CD8-positive, alpha-beta memory T cell (primary cell): ENCODE measurements around the gene GCDH. TPM values are rescaled to one million over a fixed set of nuclear protein-coding genes. Genes with fewer than 3 reads are reported as not detected.

Source experiments
- CTCF ChIA-PET: fragments of 350-600 bp; sonication (Branson Sonifier 250); formaldehyde crosslinking; loops from one replicate; lab custom pipeline; 2021; ENCODE audit warnings: antibody characterized with exemption; lab: Charles Lee
- POLR2A ChIA-PET: fragments of 350-600 bp; sonication (Branson Sonifier 250); formaldehyde crosslinking; loops from one replicate; lab custom pipeline; 2021; ENCODE audit warnings: antibody characterized with exemption; lab: Charles Lee
- DNase-seq, 5 donors: peaks; one replicate each; pipeline versions ENCODE4 v3.0.0 to v3.0.0-alpha.2; 2020 to 2022; ENCODE audit warnings: mixed read lengths in 1 of 5
- H3K27ac ChIP-seq: one replicate; pipeline ENCODE4 v1.7.0; 2013; ENCODE audit warnings: low read depth, mild to moderate bottlenecking, low read length, moderate library complexity
- H3K27me3 ChIP-seq: 2 replicates; pipeline ENCODE4 v1.7.0; 2013; ENCODE audit warnings: low read length, mild to moderate bottlenecking; ENCODE audit not compliant: insufficient read depth, poor library complexity, severe bottlenecking
- H3K36me3 ChIP-seq: 2 replicates; pipeline ENCODE4 v1.7.0; 2013; ENCODE audit warnings: mild to moderate bottlenecking, low read length, moderate library complexity; ENCODE audit not compliant: insufficient read depth
- H3K4me1 ChIP-seq: 2 replicates; pipeline ENCODE4 v1.7.0; 2013; ENCODE audit warnings: mild to moderate bottlenecking, low read length, moderate library complexity; ENCODE audit not compliant: insufficient read depth
- H3K4me3 ChIP-seq: 2 replicates; pipeline ENCODE4 v1.7.0; 2013; ENCODE audit warnings: mild to moderate bottlenecking, low read length
- H3K9me3 ChIP-seq: 2 replicates; pipeline ENCODE4 v1.7.0; 2013; ENCODE audit warnings: mild to moderate bottlenecking, low read length
- H3K27ac Mint-ChIP-seq, 8 donors: one replicate each; pipeline ENCODE4 v1.8.0; 2020 to 2021; ENCODE audit warnings: mixed read lengths in 8 of 8, mild to moderate bottlenecking in 6 of 8, inconsistent platforms in 3 of 8, moderate library complexity in 3 of 8
- H3K27me3 Mint-ChIP-seq, 2 donors: one replicate each; pipeline ENCODE4 v1.8.0; 2020 to 2021; ENCODE audit warnings: mixed read lengths in 2 of 2, mild to moderate bottlenecking in 1 of 2, moderate library complexity in 1 of 2
- H3K36me3 Mint-ChIP-seq, 3 donors: one replicate each; pipeline ENCODE4 v1.8.0; 2020 to 2021; ENCODE audit warnings: mixed read lengths in 3 of 3, inconsistent platforms in 1 of 3, mild to moderate bottlenecking in 1 of 3
- H3K4me1 Mint-ChIP-seq, 3 donors: one replicate each; pipeline ENCODE4 v1.8.0; 2020 to 2021; ENCODE audit warnings: mixed read lengths in 3 of 3, inconsistent platforms in 1 of 3, mild to moderate bottlenecking in 1 of 3
- H3K4me3 Mint-ChIP-seq, 7 donors: one replicate each; pipeline ENCODE4 v1.8.0; 2020 to 2021; ENCODE audit warnings: mixed read lengths in 7 of 7, mild to moderate bottlenecking in 6 of 7, moderate library complexity in 4 of 7, inconsistent platforms in 2 of 7
- H3K9me3 Mint-ChIP-seq, 5 donors: one replicate each; pipeline ENCODE4 v1.8.0; 2020 to 2022; ENCODE audit warnings: mixed read lengths in 5 of 5, mild to moderate bottlenecking in 3 of 5, moderate library complexity in 2 of 5, inconsistent platforms in 1 of 5
- polyA plus RNA-seq: library from polyadenylated mRNA; unstranded; fragments of 300-500 nt; fragmentation: Illumina TruSeq; gene quantifications from one replicate; pipeline ENCODE4 v1.2.3, GENCODE V29; 2021
- total RNA-seq, 2 experiments: library from RNA; stranded (reverse); gene quantifications; one replicate each; pipeline ENCODE4 v1.2.3, GENCODE V29; 2021

Gene GCDH
- total and polyA plus RNA-seq, 3 experiments from 2014 or later = 19.7 to 60.1 (median 59.4) TPM

DNA sequence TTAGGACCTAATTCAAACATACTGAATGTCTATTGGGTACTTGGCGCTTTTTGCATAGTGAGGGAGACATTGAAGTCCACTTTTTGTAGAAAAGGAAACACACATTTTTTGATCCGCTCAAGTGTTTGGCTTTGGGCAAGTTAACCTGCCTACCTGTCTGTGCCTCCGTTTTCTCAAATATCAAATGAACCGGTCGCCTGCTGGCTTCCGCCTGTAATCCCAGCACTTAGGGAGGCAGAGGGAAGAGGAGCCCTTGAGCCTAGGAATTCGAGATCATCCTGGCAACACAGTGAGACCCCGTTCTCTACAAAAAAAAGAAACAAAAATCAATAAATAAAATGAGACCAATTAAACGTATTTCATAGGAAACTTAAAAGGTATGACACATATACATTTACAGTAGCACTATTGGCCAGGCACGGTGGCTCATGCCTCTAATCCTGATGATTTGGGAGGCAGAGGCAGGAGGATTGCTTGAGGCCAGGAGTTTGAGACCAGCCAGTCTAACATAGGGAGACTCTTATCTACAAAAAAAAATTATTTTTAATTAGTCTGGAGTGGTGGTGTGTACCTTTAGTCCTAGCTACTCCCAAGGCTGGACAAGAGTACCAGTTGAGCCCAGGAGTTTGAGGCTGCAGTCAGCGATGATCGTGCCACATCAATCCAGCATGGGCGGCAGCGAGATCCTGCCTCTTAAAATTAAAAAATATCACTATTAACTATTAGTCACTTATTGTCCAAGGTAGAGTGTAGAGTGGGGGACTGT, 56.0 kb downstream of the GCDH start:
- peak overlapping the region; percentile 90 to 97 (median 92) for H3K27ac Mint-ChIP-seq
- peaks cover 5 to 86% (median 9%) of the 10 kb centered on the region in 3 donors for H3K36me3 Mint-ChIP-seq
- DNase-seq = no peak
- peaks cover 31 to 53% (median 34%) of the 10 kb centered on the region in 3 donors for H3K4me1 Mint-ChIP-seq
- peak overlapping the region; percentile 73 for H3K4me3 ChIP-seq
- peak overlapping the region; percentile 74 for H3K27ac ChIP-seq
- no peaks in the 10 kb centered on the region for H3K27me3 ChIP-seq
- peak overlapping the region; percentile 83 to 96 (median 88) for H3K4me3 Mint-ChIP-seq
- H3K27me3 Mint-ChIP-seq = peaks cover 0 to 5% of the 10 kb centered on the region in 2 donors
- CTCF ChIA-PET = interaction anchor here (0.9 to 2.6 kb wide), 4 partner anchors 10 to 56 kb away, joined by 4 to 13 read pairs (median 4); partner anchors contain the start of genes GADD45GIP1 and GCDH
- H3K4me1 ChIP-seq = peaks cover 23% of the 10 kb centered on the region
- POLR2A ChIA-PET = interaction anchor here (0.6 to 3.8 kb wide), 7 partner anchors 8 to 225 kb away, joined by 3 to 12 read pairs (median 4); partner anchors contain the start of genes DNASE2 and GADD45GIP1
- H3K36me3 ChIP-seq = peaks cover 65% of the 10 kb centered on the region
- H3K9me3 ChIP-seq = no peaks in the 10 kb centered on the region
- H3K9me3 Mint-ChIP-seq = peaks cover 0 to 2% (median 0%) of the 10 kb centered on the region in 5 donors

DNA sequence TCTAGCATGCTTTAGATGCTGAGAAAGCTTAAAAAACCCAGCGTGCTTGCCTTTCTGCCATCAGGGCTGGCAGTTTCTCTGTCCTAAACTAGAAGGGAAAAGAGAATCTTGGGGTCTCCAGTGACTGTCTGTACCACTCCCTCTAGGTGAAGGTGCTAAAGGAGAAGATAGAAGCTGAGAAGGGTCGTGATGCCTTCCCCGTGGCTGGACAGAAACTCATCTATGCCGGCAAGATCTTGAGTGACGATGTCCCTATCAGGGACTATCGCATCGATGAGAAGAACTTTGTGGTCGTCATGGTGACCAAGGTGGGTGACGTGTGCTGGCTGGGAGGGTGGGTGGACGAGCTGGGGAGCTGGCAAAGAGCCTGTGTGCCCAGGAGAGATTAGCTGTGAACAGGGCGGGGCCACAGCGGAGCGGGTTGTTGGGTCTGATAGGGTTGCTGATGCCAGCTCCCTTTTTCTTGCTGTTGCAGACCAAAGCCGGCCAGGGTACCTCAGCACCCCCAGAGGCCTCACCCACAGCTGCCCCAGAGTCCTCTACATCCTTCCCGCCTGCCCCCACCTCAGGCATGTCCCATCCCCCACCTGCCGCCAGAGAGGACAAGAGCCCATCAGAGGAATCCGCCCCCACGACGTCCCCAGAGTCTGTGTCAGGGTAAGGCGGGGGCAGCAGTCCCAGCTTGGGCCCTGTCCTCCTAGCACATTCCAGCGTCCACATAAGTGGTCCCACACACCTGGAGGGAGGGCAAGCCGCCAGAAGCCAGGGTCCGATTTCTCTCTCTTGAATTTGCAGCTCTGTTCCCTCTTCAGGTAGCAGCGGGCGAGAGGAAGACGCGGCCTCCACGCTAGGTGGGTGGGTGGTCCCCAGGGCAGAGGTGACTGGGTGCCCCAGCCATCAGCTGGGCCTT, 57.0 kb downstream of the GCDH start:
- peak overlapping the region in 5 of 7 donors; percentile 8 to 64 (median 27) for H3K4me3 Mint-ChIP-seq
- no peak overlapping the region for H3K27ac ChIP-seq
- H3K36me3 Mint-ChIP-seq = peaks cover 5 to 85% (median 9%) of the 10 kb centered on the region in 3 donors
- DNase-seq = no peak
- H3K9me3 ChIP-seq = no peaks in the 10 kb centered on the region
- H3K4me3 ChIP-seq = no peak overlapping the region
- POLR2A ChIA-PET = interaction anchor here (1.1 to 3.8 kb wide), 2 partner anchors 8 to 10 kb away, joined by 4 to 12 read pairs; partner anchors contain the start of gene GADD45GIP1
- CTCF ChIA-PET = interaction anchor here (1.4 to 2.6 kb wide), 2 partner anchors 9 to 17 kb away, joined by 4 to 13 read pairs; partner anchors contain the start of gene GADD45GIP1
- H3K9me3 Mint-ChIP-seq = peaks cover 0 to 2% (median 0%) of the 10 kb centered on the region in 5 donors
- peaks cover 29 to 47% (median 31%) of the 10 kb centered on the region in 3 donors for H3K4me1 Mint-ChIP-seq
- no peaks in the 10 kb centered on the region for H3K27me3 ChIP-seq
- H3K4me1 ChIP-seq = peaks cover 23% of the 10 kb centered on the region
- peaks cover 0 to 5% of the 10 kb centered on the region in 2 donors for H3K27me3 Mint-ChIP-seq
- peaks cover 60% of the 10 kb centered on the region for H3K36me3 ChIP-seq
- peak overlapping the region in 6 of 8 donors; percentile 4 to 80 (median 66) for H3K27ac Mint-ChIP-seq

DNA sequence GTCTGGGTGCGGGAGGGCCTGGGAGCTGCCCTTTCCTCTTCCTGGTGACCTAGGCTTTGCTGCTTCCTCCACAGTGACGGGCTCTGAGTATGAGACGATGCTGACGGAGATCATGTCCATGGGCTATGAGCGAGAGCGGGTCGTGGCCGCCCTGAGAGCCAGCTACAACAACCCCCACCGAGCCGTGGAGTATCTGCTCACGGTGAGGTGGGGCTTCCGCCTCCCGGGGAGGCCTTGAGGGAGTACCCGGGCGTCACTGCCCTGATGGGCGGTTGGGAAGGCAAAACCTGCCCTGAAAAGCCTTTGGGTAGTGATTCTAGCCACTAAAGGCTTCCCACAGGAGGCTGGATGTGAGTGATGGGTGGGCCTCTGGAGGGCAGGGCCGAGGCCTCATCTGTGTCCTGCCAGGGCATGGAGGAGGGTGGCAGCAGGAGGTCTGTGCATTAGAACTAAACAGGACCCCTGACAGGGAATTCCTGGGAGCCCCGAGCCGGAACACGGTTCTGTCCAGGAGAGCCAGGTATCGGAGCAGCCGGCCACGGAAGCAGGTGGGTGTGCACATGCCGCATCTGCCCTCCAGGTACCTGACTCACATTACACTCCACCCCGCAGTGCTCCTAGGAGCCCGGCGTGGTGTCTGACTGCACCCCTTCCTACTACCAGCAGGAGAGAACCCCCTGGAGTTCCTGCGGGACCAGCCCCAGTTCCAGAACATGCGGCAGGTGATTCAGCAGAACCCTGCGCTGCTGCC, 57.8 kb downstream of the GCDH start:
- peaks cover 53% of the 10 kb centered on the region for H3K36me3 ChIP-seq
- Mint-ChIP-seq H3K9me3 (peaks cover 0 to 2% (median 0%) of the 10 kb centered on the region in 5 donors), H3K36me3 (peaks cover 0 to 85% (median 4%) of the 10 kb centered on the region in 3 donors), H3K27ac (peak overlapping the region in 2 of 8 donors; percentile 33 to 63), H3K4me3 (peak overlapping the region in 1 of 7 donors; percentile 30), H3K4me1 (peaks cover 22 to 40% (median 26%) of the 10 kb centered on the region in 3 donors), H3K27me3 (peaks cover 0 to 3% of the 10 kb centered on the region in 2 donors)
- no peak for DNase-seq
- H3K4me1 ChIP-seq = peaks cover 23% of the 10 kb centered on the region
- ChIA-PET POLR2A (interaction anchor here (3.8 kb wide), 1 partner anchor 8 kb away, joined by 12 read pairs; the partner anchor contains the start of gene GADD45GIP1), CTCF (interaction anchor here (2.6 kb wide), 1 partner anchor 17 kb away, joined by 13 read pairs; no protein-coding TSS in a partner anchor)
- H3K4me3 ChIP-seq = no peak overlapping the region
- no peak overlapping the region for H3K27ac ChIP-seq
- H3K27me3 ChIP-seq = no peaks in the 10 kb centered on the region
- no peaks in the 10 kb centered on the region for H3K9me3 ChIP-seq

Other genes starting within 250 kb of the GCDH start
- gene MAN2B1, start 224.4 kb upstream of the GCDH start, total RNA-seq = 10 to 100 TPM; 83.8 to 85.3 TPM
- 76.4 TPM for gene MAN2B1, start 224.4 kb upstream of the GCDH start, polyA plus RNA-seq
- 10 to 100 TPM; 18.8 to 19.9 TPM for gene WDR83, start 224.4 kb upstream of the GCDH start, total RNA-seq
- gene WDR83, start 224.4 kb upstream of the GCDH start, polyA plus RNA-seq = 13.1 TPM
- gene DHPS, start 209.3 kb upstream of the GCDH start, total RNA-seq = 100 to 1,000 TPM; 113 to 116 TPM
- 91.8 TPM for gene DHPS, start 209.3 kb upstream of the GCDH start, polyA plus RNA-seq
- not detected for gene GNG14, start 203.2 kb upstream of the GCDH start, total RNA-seq
- not detected for gene GNG14, start 203.2 kb upstream of the GCDH start, polyA plus RNA-seq
- 1 to 10 TPM; 7.9 to 8.1 TPM for gene FBXW9, start 194.5 kb upstream of the GCDH start, total RNA-seq
- gene FBXW9, start 194.5 kb upstream of the GCDH start, polyA plus RNA-seq = 5.9 TPM
- 100 to 1,000 TPM; 148 TPM for gene TNPO2, start 167.2 kb upstream of the GCDH start, total RNA-seq
- 3.4 TPM for gene TNPO2, start 167.2 kb upstream of the GCDH start, polyA plus RNA-seq
- gene TRIR, start 156.5 kb upstream of the GCDH start, total RNA-seq = 100 to 1,000 TPM; 243 to 247 TPM
- 248 TPM for gene TRIR, start 156.5 kb upstream of the GCDH start, polyA plus RNA-seq
- 100 to 1,000 TPM in 1 of 2 experiments, 10 to 100 TPM in 1; 96.9 to 101 TPM for gene GET3, start 153.7 kb upstream of the GCDH start, total RNA-seq
- gene GET3, start 153.7 kb upstream of the GCDH start, polyA plus RNA-seq = 72.5 TPM
- gene BEST2, start 139.4 kb upstream of the GCDH start, total RNA-seq = not detected
- gene BEST2, start 139.4 kb upstream of the GCDH start, polyA plus RNA-seq = not detected
- gene HOOK2, start 115.6 kb upstream of the GCDH start, total RNA-seq = 10 to 100 TPM in 1 of 2 experiments, 1 to 10 TPM in 1; 9.8 to 11.4 TPM
- gene HOOK2, start 115.6 kb upstream of the GCDH start, polyA plus RNA-seq = 2.9 TPM
- 100 to 1,000 TPM; 249 to 259 TPM for gene JUNB, start 99.7 kb upstream of the GCDH start, total RNA-seq
- gene JUNB, start 99.7 kb upstream of the GCDH start, polyA plus RNA-seq = 1,529 TPM
- gene PRDX2, start 89.4 kb upstream of the GCDH start, total RNA-seq = 100 to 1,000 TPM; 183 to 184 TPM
- 257 TPM for gene PRDX2, start 89.4 kb upstream of the GCDH start, polyA plus RNA-seq
- gene THSD8, start 89.1 kb upstream of the GCDH start, total RNA-seq = 10 to 100 TPM; 24.6 to 31.0 TPM
- gene THSD8, start 89.1 kb upstream of the GCDH start, polyA plus RNA-seq = not detected
- gene RNASEH2A, start 84.6 kb upstream of the GCDH start, total RNA-seq = 10 to 100 TPM; 51.5 to 62.4 TPM
- 24.1 TPM for gene RNASEH2A, start 84.6 kb upstream of the GCDH start, polyA plus RNA-seq
- not detected for gene RTBDN, start 56.6 kb upstream of the GCDH start, total RNA-seq
- not detected for gene RTBDN, start 56.6 kb upstream of the GCDH start, polyA plus RNA-seq
- gene MAST1, start 52.6 kb upstream of the GCDH start, total RNA-seq = under 1 TPM; 0.24 to 0.38 TPM
- gene MAST1, start 52.6 kb upstream of the GCDH start, polyA plus RNA-seq = 1.2 TPM
- gene DNASE2, start 9.7 kb upstream of the GCDH start, total RNA-seq = 10 to 100 TPM; 20.7 to 22.4 TPM
- gene DNASE2, start 9.7 kb upstream of the GCDH start, polyA plus RNA-seq = 61.6 TPM
- gene KLF1, start 4.0 kb upstream of the GCDH start, total RNA-seq = under 1 TPM; 0.84 to 0.90 TPM
- gene KLF1, start 4.0 kb upstream of the GCDH start, polyA plus RNA-seq = not detected
- gene SYCE2, start 28.1 kb downstream of the GCDH start, total RNA-seq = 1 to 10 TPM; 1.5 to 2.1 TPM
- gene SYCE2, start 28.1 kb downstream of the GCDH start, polyA plus RNA-seq = not detected
- gene FARSA, start 42.6 kb downstream of the GCDH start, total RNA-seq = 100 to 1,000 TPM; 188 to 192 TPM
- 64.5 TPM for gene FARSA, start 42.6 kb downstream of the GCDH start, polyA plus RNA-seq
- gene CALR, start 47.4 kb downstream of the GCDH start, total RNA-seq = 100 to 1,000 TPM; 832 to 843 TPM
- 174 TPM for gene CALR, start 47.4 kb downstream of the GCDH start, polyA plus RNA-seq
- 100 to 1,000 TPM; 227 to 230 TPM for gene RAD23A, start 54.7 kb downstream of the GCDH start, total RNA-seq
- 115 TPM for gene RAD23A, start 54.7 kb downstream of the GCDH start, polyA plus RNA-seq
- 10 to 100 TPM; 37.3 to 38.6 TPM for gene GADD45GIP1, start 66.1 kb downstream of the GCDH start, total RNA-seq
- gene GADD45GIP1, start 66.1 kb downstream of the GCDH start, polyA plus RNA-seq = 64.1 TPM
- not detected for gene DAND5, start 78.4 kb downstream of the GCDH start, total RNA-seq
- gene DAND5, start 78.4 kb downstream of the GCDH start, polyA plus RNA-seq = not detected
- gene NFIX, start 104.3 kb downstream of the GCDH start, total RNA-seq = 1 to 10 TPM; 2.3 to 2.8 TPM
- gene NFIX, start 104.3 kb downstream of the GCDH start, polyA plus RNA-seq = 0.94 TPM
- gene LYL1, start 211.7 kb downstream of the GCDH start, total RNA-seq = 1 to 10 TPM; 2.3 to 2.5 TPM
- 4.1 TPM for gene LYL1, start 211.7 kb downstream of the GCDH start, polyA plus RNA-seq
- gene TRMT1, start 225.6 kb downstream of the GCDH start, total RNA-seq = 100 to 1,000 TPM; 138 TPM
- gene TRMT1, start 225.6 kb downstream of the GCDH start, polyA plus RNA-seq = 18.2 TPM
- 100 to 1,000 TPM in 1 of 2 experiments, 10 to 100 TPM in 1; 89.9 to 111 TPM for gene NACC1, start 227.1 kb downstream of the GCDH start, total RNA-seq
- 3.9 TPM for gene NACC1, start 227.1 kb downstream of the GCDH start, polyA plus RNA-seq